GM23338 (cell line): ENCODE results near the gene HGD. TPM values are rescaled to one million over a fixed set of nuclear protein-coding genes. Genes with fewer than 3 reads are reported as not detected.

ENCODE experiments used
- NANOG ChIP-seq: IDR thresholded peaks from 2 replicates; pipeline ENCODE4 v1.6.1; 2016; ENCODE audit warnings: antibody characterized with exemption, borderline replicate concordance
- POLR2AphosphoS5 ChIP-seq: IDR thresholded peaks from 2 replicates; pipeline ENCODE4 v1.6.1; 2016; ENCODE audit warnings: antibody characterized with exemption, low read depth
- STAT1 ChIP-seq: IDR thresholded peaks from one replicate; pipeline ENCODE4 v1.6.1; 2016; ENCODE audit warnings: antibody characterized with exemption; ENCODE audit not compliant: unreplicated experiment
- ZNF114 ChIP-seq: fragments of 250-450 bp; sonication (Bioruptor Pico); IDR thresholded peaks from 2 replicates; pipeline ENCODE4 v1.5.0; 2020; ENCODE audit warnings: mild to moderate bottlenecking, moderate library complexity
- ZNF331 ChIP-seq: fragments of 250-450 bp; sonication (Bioruptor Pico); IDR thresholded peaks from 2 replicates; pipeline ENCODE4 v1.5.0; 2020; ENCODE audit warnings: low read depth, mild to moderate bottlenecking, moderate library complexity
- polyA plus RNA-seq: library from polyadenylated mRNA; unstranded; fragments of >200 nt; fragmentation: Nextera tagmentation; extraction: Ambion mirVana; gene quantifications from 2 replicates; pipeline ENCODE4 v1.2.1, GENCODE V29; 2016
- total RNA-seq: library from RNA; depleted of rRNA; stranded (reverse); fragments of >200 nt; shearing (Covaris generic); gene quantifications from 2 replicates; pipeline ENCODE4 v1.2.3, GENCODE V29; 2014
- TF ChIP-seq, protein P1 (sequence below): fragments of 250-450 bp; sonication (Bioruptor Pico); IDR thresholded peaks from 2 replicates; pipeline ENCODE4 v1.5.0; 2020; ENCODE audit warnings: mild to moderate bottlenecking, moderate library complexity
- TF ChIP-seq, protein P2 (sequence below): IDR thresholded peaks from 2 replicates; pipeline ENCODE4 v1.6.1; 2016; ENCODE audit warnings: antibody characterized with exemption
- TF ChIP-seq, protein P3 (sequence below), 2 experiments: fragments of 200-600 bp in 1 of 2; sonication (generic) in 1 of 2; conservative IDR thresholded peaks; 2 replicates each; pipeline versions ENCODE4 v1.5.1 to v1.6.1; 2016 to 2017; ENCODE audit warnings: antibody characterized with exemption in 2 of 2, low read depth in 2 of 2, mild to moderate bottlenecking in 2 of 2, moderate library complexity in 1 of 2

HGD gene
- total and polyA plus RNA-seq, 2 experiments from 2014 or later = not detected

DNA sequence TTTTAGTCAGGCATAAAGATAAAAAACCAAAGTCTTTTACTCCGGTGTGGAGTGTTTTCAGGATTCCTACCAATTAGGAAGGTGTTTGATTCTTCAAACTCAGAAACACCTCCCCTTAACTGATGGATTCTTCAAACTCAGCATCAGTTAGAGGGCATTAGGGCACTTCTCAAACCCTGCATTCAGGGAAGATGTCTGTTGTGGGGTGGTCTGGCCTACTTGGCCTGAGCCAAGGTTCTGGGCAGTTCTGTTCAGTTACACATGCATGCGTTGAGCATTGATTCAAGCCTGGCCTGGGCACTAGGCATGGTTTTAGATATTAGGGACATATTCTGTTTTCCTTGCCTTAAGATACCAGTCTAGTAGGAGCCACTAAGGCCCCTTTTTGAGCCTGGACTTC lies 1.0 kb downstream of the HGD start (continued):
- TF ChIP-seq, protein P1, sequence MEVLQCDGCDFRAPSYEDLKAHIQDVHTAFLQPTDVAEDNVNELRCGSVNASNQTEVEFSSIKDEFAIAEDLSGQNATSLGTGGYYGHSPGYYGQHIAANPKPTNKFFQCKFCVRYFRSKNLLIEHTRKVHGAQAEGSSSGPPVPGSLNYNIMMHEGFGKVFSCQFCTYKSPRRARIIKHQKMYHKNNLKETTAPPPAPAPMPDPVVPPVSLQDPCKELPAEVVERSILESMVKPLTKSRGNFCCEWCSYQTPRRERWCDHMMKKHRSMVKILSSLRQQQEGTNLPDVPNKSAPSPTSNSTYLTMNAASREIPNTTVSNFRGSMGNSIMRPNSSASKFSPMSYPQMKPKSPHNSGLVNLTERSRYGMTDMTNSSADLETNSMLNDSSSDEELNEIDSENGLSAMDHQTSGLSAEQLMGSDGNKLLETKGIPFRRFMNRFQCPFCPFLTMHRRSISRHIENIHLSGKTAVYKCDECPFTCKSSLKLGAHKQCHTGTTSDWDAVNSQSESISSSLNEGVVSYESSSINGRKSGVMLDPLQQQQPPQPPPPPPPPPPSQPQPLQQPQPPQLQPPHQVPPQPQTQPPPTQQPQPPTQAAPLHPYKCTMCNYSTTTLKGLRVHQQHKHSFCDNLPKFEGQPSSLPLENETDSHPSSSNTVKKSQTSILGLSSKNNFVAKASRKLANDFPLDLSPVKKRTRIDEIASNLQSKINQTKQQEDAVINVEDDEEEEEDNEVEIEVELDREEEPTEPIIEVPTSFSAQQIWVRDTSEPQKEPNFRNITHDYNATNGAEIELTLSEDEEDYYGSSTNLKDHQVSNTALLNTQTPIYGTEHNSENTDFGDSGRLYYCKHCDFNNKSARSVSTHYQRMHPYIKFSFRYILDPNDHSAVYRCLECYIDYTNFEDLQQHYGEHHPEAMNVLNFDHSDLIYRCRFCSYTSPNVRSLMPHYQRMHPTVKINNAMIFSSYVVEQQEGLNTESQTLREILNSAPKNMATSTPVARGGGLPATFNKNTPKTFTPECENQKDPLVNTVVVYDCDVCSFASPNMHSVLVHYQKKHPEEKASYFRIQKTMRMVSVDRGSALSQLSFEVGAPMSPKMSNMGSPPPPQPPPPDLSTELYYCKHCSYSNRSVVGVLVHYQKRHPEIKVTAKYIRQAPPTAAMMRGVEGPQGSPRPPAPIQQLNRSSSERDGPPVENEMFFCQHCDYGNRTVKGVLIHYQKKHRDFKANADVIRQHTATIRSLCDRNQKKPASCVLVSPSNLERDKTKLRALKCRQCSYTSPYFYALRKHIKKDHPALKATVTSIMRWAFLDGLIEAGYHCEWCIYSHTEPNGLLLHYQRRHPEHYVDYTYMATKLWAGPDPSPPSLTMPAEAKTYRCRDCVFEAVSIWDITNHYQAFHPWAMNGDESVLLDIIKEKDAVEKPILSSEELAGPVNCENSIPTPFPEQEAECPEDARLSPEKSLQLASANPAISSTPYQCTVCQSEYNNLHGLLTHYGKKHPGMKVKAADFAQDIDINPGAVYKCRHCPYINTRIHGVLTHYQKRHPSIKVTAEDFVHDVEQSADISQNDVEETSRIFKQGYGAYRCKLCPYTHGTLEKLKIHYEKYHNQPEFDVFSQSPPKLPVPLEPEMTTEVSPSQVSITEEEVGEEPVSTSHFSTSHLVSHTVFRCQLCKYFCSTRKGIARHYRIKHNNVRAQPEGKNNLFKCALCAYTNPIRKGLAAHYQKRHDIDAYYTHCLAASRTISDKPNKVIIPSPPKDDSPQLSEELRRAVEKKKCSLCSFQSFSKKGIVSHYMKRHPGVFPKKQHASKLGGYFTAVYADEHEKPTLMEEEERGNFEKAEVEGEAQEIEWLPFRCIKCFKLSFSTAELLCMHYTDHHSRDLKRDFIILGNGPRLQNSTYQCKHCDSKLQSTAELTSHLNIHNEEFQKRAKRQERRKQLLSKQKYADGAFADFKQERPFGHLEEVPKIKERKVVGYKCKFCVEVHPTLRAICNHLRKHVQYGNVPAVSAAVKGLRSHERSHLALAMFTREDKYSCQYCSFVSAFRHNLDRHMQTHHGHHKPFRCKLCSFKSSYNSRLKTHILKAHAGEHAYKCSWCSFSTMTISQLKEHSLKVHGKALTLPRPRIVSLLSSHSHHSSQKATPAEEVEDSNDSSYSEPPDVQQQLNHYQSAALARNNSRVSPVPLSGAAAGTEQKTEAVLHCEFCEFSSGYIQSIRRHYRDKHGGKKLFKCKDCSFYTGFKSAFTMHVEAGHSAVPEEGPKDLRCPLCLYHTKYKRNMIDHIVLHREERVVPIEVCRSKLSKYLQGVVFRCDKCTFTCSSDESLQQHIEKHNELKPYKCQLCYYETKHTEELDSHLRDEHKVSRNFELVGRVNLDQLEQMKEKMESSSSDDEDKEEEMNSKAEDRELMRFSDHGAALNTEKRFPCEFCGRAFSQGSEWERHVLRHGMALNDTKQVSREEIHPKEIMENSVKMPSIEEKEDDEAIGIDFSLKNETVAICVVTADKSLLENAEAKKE (CRISPR knock-in tag) = no peak
- no peak for TF ChIP-seq STAT1
- TF ChIP-seq ZNF331 (CRISPR knock-in tag) = no peak
- TF ChIP-seq NANOG = no peak
- no peak for TF ChIP-seq ZNF114 (CRISPR knock-in tag)
- TF ChIP-seq, protein P2, sequence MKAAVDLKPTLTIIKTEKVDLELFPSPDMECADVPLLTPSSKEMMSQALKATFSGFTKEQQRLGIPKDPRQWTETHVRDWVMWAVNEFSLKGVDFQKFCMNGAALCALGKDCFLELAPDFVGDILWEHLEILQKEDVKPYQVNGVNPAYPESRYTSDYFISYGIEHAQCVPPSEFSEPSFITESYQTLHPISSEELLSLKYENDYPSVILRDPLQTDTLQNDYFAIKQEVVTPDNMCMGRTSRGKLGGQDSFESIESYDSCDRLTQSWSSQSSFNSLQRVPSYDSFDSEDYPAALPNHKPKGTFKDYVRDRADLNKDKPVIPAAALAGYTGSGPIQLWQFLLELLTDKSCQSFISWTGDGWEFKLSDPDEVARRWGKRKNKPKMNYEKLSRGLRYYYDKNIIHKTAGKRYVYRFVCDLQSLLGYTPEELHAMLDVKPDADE = no peak
- TF ChIP-seq, protein P3, sequence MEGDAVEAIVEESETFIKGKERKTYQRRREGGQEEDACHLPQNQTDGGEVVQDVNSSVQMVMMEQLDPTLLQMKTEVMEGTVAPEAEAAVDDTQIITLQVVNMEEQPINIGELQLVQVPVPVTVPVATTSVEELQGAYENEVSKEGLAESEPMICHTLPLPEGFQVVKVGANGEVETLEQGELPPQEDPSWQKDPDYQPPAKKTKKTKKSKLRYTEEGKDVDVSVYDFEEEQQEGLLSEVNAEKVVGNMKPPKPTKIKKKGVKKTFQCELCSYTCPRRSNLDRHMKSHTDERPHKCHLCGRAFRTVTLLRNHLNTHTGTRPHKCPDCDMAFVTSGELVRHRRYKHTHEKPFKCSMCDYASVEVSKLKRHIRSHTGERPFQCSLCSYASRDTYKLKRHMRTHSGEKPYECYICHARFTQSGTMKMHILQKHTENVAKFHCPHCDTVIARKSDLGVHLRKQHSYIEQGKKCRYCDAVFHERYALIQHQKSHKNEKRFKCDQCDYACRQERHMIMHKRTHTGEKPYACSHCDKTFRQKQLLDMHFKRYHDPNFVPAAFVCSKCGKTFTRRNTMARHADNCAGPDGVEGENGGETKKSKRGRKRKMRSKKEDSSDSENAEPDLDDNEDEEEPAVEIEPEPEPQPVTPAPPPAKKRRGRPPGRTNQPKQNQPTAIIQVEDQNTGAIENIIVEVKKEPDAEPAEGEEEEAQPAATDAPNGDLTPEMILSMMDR (conservative IDR thresholded peaks at IDR 0.05; ENCODE audit: low read depth in 2 of 2) = no peak
- no peak for TF ChIP-seq POLR2AphosphoS5
